Adipose tissue (tissue), 3 donors: ENCODE measurements around the gene CCDC192. TPM values are rescaled to one million over a fixed set of nuclear protein-coding genes. Genes with fewer than 3 reads are reported as not detected.
"Not testable (repeated sequence)": the region's sequence is repeated elsewhere in the genome, so short reads cannot be mapped to it uniquely, and the experiment has no call there.

Experiments
- H3K27ac ChIP-seq: one replicate; pipeline ENCODE4 v1.5.1; 2013; ENCODE audit warnings: low read depth, low read length
- WGBS, 3 donors: extraction: QIAGEN DNeasy Blood & Tissue Kit; methylation state at CpG; one replicate each; pipeline ENCODE4 v1.1.7; 2013; 5-methylcytosine and 5-hydroxymethylcytosine counted together
- polyA plus RNA-seq, 3 donors: library from polyadenylated mRNA; stranded (reverse); fragments of 200-250 nt; gene quantifications; one replicate each; pipeline ENCODE4 v1.2.3, GENCODE V29; 2013
- donor health status: healthy with polysubstance abuse.
- donor health status: Bipolar disorder and iron deficiency.
- donor health status: healthy.

The CCDC192 gene
- polyA plus RNA-seq, 3 donors, result 0.07 to 0.79 TPM; not detected in 1

DNA sequence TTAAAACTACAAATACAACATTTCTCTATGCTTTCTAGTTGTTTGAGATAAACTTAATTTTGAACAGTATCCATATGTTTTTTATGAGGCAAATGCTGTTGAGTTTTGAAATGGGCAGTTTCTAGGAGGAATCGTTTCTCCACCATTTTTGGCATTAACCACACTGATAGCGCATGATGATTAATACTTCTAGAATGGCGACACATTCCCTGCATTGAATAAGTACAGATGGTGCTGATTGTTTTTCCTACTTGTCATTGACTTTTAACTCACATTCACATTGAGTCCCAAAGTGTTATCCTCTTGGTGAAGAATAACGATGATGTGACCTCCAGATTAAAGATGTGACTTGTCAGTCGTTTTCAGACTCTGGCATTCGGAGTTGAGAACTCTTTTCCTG is 6.5 kb upstream of the CCDC192 start:
- 73 to 80% (median 74%) methylated on average over 6 of the region's 6 CpGs for WGBS, 3 donors

DNA sequence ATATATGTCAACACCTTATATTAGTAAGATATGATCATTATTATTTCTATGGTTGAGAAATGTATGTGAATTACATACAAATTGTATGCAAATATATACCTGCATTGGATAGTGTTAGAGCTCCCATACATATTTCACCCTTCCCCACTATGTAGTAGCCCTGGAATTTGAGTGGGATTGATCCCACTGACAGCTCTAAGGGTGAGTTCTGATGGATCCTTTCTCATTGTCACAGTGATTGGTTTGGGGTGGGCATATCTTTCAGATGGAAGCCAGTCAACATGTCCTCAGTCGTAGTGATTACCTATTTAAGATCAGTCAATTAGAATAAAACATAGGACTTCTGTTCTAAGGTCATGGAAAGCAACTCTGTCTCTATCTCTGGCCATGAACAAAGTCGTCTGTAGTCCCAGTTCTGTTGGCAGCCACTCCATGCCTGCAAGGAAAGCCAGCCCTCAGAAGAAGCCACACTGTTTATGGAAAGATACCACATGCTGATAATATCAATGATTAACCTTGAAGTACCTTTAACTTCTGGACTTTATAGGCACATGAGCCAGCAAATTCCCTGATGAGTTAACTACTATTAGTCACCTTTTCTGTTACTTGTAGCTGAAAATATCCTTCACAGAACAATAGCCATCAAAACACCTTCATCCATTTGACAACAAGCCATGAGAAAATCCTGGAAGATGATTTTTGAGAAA is 5.1 kb upstream of the CCDC192 start:
- 25 to 68% (median 52%) methylated on average over 2 of the region's 2 CpGs for WGBS, 3 donors

More for the DNA sequence above, 6.5 kb upstream of the CCDC192 start:
- no peak overlapping the region for H3K27ac ChIP-seq

DNA sequence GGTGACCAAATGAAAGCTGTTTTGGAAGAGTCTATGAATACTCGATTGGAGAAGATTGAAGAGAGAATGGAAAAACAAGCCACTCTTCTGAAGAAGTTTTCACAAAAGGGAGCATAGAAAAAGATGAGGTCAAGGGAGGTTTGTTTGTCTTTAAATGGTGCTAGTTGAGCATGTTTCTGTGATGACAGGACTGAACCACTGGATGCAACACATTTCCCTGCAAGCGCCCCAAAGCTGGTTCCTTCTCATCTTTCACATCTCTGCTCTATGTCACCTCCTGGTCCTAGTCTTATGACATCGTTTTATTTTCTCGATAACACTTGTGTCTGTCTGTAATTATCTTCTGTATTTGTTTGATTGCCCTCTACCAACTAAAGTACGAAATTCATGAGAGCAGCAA is 3.8 kb upstream of the CCDC192 start:
- no peak overlapping the region for H3K27ac ChIP-seq
- WGBS, 3 donors, result 85 to 91% (median 89%) methylated on average over 5 of the region's 5 CpGs

More for the DNA sequence above, 5.1 kb upstream of the CCDC192 start:
- H3K27ac ChIP-seq, result no peak overlapping the region

DNA sequence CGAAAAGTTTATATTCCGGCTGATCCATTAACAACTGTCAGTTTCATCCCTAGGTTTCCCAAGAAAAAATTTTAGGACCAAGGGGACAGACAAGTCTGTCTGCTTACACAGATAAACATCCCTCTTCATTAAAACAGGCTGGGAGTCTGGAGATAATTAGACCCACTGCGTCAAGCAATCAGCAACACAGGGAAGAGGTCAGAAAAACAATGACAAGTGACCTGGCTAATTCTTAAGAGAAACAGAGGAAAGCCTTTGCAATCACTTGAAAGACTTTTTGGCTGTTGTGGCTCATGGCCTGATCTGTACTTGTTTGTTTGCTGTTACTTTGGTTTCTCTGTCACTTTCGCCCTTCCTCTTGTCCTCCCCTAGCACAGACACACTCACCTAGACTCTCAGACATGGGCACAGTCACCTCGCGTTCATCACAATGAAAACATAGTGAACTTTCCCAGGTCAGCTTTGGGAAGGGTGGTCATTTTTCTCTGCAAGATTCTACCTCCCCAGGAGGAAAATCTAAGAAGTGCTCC is 2.9 kb upstream of the CCDC192 start:
- WGBS, 3 donors, result 74 to 86% (median 79%) methylated on average over 6 of the region's 6 CpGs
- H3K27ac ChIP-seq, result no peak overlapping the region

DNA sequence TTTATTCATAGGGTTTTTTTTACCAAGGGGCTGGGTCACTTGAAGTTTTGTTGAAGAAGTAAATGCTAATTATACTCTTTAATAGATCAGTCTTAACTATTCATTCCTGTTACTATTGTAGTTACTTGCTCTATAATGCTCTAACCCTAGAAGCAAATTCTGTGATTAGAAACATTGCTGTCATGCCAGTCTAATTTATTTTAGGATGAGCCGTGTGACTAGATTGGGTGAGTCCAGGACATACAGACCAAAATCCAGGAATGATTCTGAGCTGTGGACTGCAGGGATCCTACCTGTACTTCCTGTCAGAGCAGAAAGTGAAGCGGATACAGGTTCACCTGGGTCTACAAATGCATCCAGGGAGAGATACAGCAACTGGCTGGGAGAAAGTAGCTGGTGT is 757 bp upstream of the CCDC192 start:
- 91 to 99% (median 95%) methylated on average over 2 of the region's 2 CpGs for WGBS, 3 donors
- no peak overlapping the region for H3K27ac ChIP-seq

DNA sequence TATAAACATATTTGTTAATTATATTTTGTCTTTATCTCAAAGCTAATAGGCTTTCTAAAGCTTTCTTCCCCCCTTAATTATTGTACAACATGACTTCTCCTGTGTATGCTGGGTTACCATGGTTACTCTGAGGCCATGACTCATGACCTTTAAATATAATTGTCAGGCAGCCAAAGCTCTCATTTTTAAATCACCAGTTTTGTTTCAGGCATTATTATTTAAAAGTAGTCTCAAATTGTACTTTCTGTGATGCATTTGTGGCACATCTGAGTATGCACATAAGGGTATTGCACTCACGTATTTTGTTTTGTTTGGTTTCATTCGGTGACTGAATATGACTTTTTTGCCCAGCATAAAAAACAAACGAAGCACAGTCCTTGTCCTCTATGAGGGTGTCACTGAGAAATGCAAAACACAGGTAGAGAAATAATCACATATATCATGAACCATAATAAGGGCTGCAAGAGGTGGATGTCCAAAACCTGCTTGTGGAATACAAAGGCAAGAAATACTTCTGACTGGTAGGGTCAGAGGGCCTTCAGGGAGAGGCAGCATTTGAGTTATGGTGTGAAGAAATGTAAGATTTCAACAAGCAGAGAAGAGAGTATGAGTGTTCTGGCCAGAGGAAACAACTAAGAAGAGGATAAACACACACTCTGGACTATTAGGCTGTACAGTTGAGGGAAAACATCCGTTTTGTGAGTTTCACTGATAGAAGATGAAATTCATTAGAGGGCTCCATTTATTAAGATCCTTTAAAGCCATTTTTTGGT is 2.1 kb downstream of the CCDC192 start:
- H3K27ac ChIP-seq, result no peak overlapping the region
- WGBS, 3 donors, result 45 to 62% (median 52%) methylated on average over 4 of the region's 4 CpGs

DNA sequence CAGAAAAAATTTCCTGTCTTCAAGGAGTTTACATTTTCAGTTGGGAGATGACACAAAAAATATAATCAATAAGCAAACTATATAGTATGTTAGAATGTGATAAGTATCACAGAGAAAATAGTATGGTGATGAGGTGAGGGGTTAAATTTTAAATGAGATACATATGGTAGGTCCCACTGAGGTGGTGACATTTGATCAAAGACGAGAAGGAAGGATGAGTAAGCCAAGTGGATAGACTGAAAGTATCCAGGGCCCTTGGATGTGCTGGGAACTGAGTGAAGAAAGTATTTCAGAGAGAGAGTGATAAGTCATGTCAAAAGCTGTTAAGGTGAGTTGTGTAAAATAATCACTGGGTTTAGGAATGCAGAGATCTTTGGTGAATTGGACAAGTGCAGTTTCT is 3.5 kb downstream of the CCDC192 start:
- H3K27ac ChIP-seq, result no peak overlapping the region

DNA sequence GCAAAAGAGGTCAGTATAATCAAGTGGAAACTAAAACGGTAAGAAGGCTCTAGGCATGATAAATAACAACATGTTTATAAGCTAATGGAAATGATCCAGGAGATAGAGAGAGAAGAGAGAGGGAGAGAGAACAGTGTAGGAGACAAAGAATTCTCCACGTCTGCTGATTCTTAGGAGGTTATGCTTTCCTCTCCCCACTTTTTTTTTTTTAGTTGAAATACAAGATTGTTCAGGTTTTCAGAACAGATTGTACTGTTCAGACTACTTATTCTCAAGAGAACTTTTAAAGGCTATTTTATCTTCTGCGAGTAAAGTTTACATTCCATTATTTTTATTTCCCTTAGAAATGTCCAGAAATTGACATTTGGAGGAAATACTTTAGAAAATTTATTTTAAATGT is 4.0 kb downstream of the CCDC192 start:
- WGBS, 3 donors, result 38 to 52% (median 49%) methylated on average over 3 of the region's 3 CpGs
- H3K27ac ChIP-seq, result no peak overlapping the region

More for the DNA sequence above, 3.5 kb downstream of the CCDC192 start:
- 73 to 85% (median 74%) methylated on average over 1 of the region's 1 CpG for WGBS, 3 donors

DNA sequence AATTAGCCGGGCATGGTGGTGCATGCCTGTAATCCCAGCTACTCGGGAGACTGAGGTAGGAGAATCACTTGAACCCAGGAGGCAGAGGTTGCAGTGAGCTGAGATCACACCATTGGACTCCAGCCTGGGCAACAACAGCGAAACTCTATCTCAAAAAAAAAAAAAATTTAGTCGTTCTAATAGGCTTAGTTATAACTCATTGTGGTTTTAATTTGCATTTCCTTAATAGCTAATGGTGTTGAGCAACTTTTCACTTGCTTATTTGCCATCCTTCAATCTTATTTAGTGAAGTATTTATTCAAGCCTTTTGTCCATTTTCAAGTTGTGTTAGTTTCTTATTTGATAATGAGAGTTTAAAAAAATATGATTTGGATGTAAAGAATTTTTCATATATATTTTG is 9.9 kb downstream of the CCDC192 start:
- 67 to 70% (median 69%) methylated on average over 4 of the region's 4 CpGs for WGBS, 3 donors

DNA sequence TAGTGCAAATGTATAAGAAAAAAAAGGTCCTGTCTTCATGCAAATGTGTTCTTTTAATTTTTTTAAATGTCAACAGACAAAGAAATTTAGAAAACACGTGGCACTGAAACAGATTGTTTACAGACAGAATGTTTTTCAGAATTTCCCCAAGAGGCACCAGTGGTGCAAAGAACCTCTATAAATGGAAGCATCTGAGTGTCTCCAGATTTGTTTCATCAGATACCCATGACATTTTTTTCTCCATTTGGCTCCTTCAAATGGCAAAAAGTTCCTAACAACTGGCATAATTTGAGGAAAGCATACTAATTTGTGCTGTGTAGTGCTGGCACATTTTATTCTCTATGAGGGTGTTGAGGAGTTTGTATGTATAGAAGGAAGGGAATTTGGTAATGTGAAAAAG is 15.0 kb downstream of the CCDC192 start:
- WGBS, 3 donors, result 55 to 67% (median 62%) methylated on average over 1 of the region's 1 CpG
- H3K27ac ChIP-seq, result no peak overlapping the region

More for the DNA sequence above, 9.9 kb downstream of the CCDC192 start:
- not testable (repeated sequence) for H3K27ac ChIP-seq

DNA sequence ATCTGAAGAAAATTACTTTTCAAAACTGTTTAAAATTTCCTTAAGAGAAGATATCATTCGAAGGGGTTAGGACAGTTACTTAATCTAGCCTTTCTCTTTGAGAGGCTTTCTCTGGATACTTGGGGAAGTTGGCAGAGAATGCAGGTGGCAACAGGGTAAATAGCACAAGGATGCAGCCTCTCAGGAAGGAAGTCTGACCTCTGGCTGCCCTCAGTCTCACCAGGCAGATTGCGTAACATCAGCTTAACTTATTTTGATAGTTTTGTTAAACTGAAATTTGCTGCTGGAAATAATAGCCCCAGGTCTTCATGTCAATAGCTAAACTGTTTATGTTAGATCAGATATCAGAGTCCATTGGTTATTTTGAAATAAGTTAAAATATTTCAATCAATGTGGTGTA is 20.4 kb downstream of the CCDC192 start:
- H3K27ac ChIP-seq, result no peak overlapping the region
- 23 to 45% (median 27%) methylated on average over 2 of the region's 2 CpGs for WGBS, 3 donors

DNA sequence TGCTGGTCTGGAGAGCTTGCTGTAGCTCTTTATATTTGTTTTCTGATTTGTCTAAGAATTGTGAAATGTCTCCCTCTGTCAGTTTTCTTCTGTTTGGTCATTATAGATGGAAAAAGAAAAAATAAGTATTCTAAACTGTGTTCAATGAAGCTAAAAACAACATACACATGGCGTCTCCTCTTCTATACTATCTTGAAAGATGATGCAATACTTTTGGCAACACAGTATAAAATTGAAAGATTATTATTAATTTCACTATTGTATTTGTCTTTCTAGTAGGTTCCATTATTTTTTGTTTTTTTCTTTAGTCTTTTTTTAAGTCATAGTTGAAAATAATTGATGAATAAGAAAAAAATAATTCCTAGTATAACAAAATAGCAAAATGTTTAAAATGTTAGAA is 22.5 kb downstream of the CCDC192 start:
- WGBS, 3 donors, result 83 to 91% (median 84%) methylated on average over 1 of the region's 1 CpG
- H3K27ac ChIP-seq, result no peak overlapping the region

DNA sequence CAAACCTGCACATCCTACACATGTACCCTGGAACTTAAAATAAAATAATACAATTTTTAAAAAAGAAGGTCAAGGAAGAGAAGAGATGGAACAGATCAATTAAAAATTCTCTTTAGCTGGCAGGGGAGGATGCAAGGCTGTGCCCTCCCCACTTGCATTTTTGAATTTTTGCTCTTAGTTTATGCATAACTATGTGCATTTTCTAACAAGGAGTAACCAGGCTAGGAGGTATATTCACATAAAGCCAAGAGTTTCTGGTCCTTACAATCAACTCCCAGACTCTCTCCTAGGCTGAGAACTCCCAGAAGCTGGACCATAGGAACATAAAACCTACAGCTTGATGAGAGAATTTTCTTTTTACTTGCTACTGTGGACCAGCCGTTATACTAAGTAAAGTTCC is 29.8 kb downstream of the CCDC192 start:
- 59 to 96% (median 72%) methylated on average over 1 of the region's 1 CpG for WGBS, 3 donors
- H3K27ac ChIP-seq, result no peak overlapping the region

DNA sequence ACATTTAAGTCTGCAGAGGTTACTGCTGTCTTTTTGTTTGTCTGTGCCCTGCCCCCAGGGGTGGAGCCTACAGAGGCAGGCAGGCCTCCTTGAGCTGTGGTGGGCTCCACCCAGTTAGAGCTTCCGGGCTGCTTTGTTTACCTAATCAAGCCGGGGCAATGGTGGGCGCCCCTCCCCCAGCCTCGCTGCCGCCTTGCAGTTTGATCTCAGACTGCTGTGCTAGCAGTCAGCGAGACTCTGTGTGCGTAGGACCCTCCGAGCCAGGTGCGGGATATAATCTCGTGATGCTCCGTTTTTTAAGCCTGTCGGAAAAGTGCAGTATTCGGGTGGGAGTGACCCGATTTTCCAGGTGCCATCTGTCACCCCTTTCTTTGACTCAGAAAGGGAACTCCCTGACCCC is 36.2 kb downstream of the CCDC192 start:
- 65 to 78% (median 69%) methylated on average over 14 of the region's 14 CpGs for WGBS, 3 donors
- not testable (repeated sequence) for H3K27ac ChIP-seq

DNA sequence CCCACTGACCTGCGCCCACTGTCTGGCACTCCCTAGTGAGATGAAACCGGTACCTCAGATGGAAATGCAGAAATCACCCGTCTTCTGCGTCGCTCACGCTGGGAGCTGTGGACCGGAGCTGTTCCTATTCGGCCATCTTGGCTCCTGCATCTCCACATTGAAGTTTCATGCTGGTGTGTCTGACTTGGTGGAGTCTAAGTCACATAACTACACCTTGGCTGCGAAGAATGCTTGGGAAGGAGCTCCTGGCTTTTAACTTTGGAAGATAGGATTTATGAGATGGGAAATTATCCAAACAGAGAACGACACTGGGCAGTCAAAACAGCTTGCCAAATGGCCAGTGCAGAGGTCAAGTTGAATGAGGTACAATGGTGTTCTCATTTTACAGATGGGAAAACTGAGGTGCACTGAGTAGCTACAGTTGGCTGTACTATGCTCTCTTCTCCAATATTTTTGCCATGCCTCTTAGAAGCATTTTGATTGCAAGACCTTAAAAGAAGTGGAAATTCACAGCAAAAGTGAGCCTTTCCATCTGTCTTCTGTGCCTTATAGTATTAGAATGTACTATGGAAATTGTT is 36.7 kb downstream of the CCDC192 start:
- no peak overlapping the region for H3K27ac ChIP-seq
- 91 to 94% (median 93%) methylated on average over 8 to 9 of the region's 10 CpGs for WGBS, 3 donors

DNA sequence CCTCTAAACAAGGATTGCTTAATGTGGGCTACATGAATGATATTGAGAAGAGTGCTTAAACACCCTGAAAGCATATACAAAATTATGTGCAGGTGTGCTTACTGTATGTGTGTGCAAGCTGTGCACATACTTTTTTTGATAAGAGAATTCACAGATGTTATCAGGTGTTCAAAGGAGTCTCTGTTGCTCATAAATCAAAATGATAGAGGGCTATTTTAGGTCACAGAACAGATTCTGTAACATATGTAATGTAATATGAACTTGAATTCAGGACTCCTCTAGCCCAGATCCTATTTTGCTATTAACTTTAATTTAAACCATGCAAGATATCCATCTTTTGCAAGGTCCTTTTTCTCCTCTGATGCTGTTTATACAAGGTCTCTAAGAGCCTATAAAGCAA is 38.2 kb downstream of the CCDC192 start:
- H3K27ac ChIP-seq, result no peak overlapping the region

DNA sequence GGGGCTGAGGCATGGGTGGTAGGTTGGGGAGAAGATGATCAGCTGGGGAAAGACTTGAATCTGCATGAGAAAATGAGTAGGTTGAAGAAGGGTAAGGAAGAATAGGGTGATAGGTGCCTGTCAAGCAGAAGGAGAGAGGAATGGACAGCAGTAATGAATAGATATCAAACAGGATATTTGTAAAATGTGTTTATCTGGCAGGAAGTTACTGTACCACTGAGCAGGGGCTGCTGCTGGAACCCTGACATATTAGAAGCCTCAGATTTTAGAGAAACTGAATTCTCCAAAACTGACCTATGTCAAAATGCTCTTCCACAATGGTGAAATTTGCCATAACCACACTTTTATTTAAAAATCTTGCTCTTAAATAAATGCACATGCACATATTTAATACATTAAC is 41.0 kb downstream of the CCDC192 start:
- no peak overlapping the region for H3K27ac ChIP-seq

DNA sequence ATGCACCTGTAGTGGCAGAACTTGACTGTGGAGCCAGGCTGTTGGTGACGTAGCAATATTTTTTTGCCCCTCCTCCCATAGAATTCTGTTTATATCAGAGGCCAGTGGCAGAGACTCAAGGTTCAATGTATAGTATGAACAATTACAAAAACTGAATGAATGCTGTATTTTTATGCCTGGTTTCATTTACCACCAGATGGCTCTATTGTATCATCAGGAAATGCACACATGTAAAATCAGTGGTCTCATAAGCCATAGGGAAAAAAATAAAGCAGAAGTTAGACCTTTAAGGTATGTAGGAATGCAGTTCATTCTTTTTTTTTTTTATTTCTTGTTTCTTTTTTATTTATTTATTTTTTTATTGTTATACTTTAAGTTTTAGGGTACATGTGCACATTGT is 43.6 kb downstream of the CCDC192 start:
- WGBS, 3 donors, result 65 to 84% (median 72%) methylated on average over 1 of the region's 1 CpG
- no peak overlapping the region for H3K27ac ChIP-seq

DNA sequence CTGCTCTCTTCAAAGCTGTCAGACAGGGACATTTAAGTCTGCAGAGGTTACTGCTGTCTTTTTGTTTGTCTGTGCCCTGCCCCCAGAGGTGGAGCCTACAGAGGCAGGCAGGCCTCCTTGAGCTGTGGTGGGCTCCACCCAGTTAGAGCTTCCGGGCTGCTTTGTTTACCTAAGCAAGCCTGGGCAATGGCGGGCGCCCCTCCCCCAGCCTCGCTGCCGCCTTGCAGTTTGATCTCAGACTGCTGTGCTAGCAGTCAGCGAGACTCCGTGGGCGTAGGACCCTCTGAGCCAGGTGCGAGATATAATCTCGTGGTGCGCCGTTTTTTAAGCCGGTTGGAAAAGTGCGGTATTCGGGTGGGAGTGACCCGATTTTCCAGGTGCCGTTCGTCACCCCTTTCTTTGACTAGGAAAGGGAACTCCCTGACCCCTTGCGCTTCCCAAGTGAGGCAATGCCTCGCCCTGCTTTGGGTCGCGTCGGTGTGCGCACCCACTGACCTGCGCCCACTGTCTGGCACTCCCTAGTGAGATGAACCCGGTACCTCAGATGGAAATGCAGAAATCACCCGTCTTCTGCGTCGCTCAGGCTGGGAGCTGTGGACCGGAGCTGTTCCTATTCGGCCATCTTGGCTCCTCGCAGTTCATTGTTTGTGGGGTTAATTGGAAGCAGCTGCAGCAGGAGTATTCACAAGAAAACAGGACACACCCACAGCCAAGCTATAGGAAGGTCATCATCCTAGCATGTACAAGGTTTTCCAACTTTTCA is 49.5 kb downstream of the CCDC192 start:
- H3K27ac ChIP-seq, result not testable (repeated sequence)
- WGBS, 3 donors, result 82 to 90% (median 89%) methylated on average over 24 to 29 of the region's 32 CpGs
